ENCODE measurements around the gene ESR2.

DNA sequence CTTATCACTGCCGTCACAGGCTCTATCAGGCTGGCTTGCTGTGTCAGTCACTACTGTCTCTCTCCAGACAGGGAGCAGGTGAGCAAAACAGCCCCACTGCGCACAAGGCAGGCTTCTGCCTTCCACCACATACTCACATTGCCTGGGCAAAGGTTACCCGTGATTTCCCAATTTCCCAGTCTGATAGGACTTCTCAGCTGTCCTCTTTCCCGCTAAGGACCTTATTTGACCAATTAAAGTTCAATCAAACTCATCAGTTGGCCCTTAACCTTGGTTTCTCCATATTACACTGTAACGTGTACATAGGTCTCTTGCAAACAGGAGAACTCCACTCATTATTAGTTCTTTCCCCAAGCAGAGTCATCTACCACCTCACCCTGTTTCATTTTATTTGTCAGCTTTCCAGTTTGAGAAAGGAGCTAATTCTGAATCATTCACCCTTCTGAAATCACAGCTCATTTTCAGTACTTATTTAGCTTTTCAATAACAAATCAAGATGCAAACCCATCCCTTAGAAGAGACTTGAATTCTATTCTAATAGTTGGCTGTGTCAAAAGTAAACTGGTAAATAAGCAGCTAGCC lies 170.8 kb downstream of the ESR2 start:
- TF ChIP-seq POLR2A (IDR thresholded peaks at IDR 0.05; ENCODE audit: low read length) (no peak), GATA1 (IDR thresholded peaks at IDR 0.05; ENCODE audit: low read depth, low read length) (no peak)

Measured in erythroblast (primary cell).